Calu3 (cell line): ENCODE results near the gene SECISBP2. TPM values are rescaled to one million over a fixed set of nuclear protein-coding genes. Genes with fewer than 3 reads are reported as not detected.

Experiments used
- BruUV-seq: library from RNA; stranded (reverse); fragments of 400-500 nt; replicated peaks from 2 replicates; lab custom pipeline; 2021; lab: Mats Ljungman, UMichigan
- CTCF ChIA-PET: fragments of 300-600 bp; sonication (Branson Sonifier 250); formaldehyde crosslinking; loops from one replicate; lab custom pipeline; 2022; ENCODE audit warnings: antibody characterized with exemption; lab: Charles Lee
- DNase-seq: peaks from one replicate; pipeline ENCODE4 v3.0.0; 2022
- H3K27ac Mint-ChIP-seq: one replicate; pipeline ENCODE4 v1.8.0; 2022; ENCODE audit warnings: mixed read lengths; ENCODE audit not compliant: unreplicated experiment
- H3K27me3 Mint-ChIP-seq: one replicate; pipeline ENCODE4 v1.8.0; 2022; ENCODE audit warnings: mixed read lengths; ENCODE audit not compliant: unreplicated experiment
- H3K36me3 Mint-ChIP-seq: one replicate; pipeline ENCODE4 v1.8.0; 2022; ENCODE audit warnings: mild to moderate bottlenecking, moderate library complexity, mixed read lengths; ENCODE audit not compliant: insufficient read depth, unreplicated experiment
- H3K4me1 Mint-ChIP-seq: one replicate; pipeline ENCODE4 v1.8.0; 2022; ENCODE audit warnings: mild to moderate bottlenecking, low read depth, mixed read lengths; ENCODE audit not compliant: unreplicated experiment
- H3K4me3 Mint-ChIP-seq: one replicate; pipeline ENCODE4 v1.8.0; 2022; ENCODE audit warnings: mild to moderate bottlenecking, low read depth, moderate library complexity, mixed read lengths; ENCODE audit not compliant: unreplicated experiment
- H3K9me3 Mint-ChIP-seq: one replicate; pipeline ENCODE4 v1.8.0; 2022; ENCODE audit warnings: low read depth, mixed read lengths; ENCODE audit not compliant: unreplicated experiment
- CTCF ChIP-seq: fragments of 200-600 bp; IDR thresholded peaks from one replicate; pipeline ENCODE4 v1.8.0; 2022; ENCODE audit warnings: antibody characterized with exemption; ENCODE audit not compliant: unreplicated experiment
- intact Hi-C: fragments of 100-400 bp; cut with micrococcal nuclease; formaldehyde crosslinking; loops from one replicate; pipeline ENCODE4 v1.10.0; 2022; ENCODE audit not compliant: unreplicated experiment
- total RNA-seq: library from RNA; stranded (reverse); gene quantifications from 2 replicates; pipeline ENCODE4 v1.2.3, GENCODE V29; 2022

Gene SECISBP2
- total RNA-seq, 1 experiment from 2014 or later = 27.8 TPM

- TF ChIP-seq CTCF = no peak
- DNase-seq = no peak
- H3K4me3 Mint-ChIP-seq = no peak overlapping the region
- no peaks in the 10 kb centered on the region for H3K9me3 Mint-ChIP-seq
- intact Hi-C loops = no loop called here
- H3K27me3 Mint-ChIP-seq = no peaks in the 10 kb centered on the region
- BruUV-seq = no TSS peak
- no peak overlapping the region for H3K27ac Mint-ChIP-seq
- CTCF ChIA-PET = interaction anchor here (0.5 kb wide), 1 partner anchor 62 kb away, joined by 3 read pairs; no protein-coding TSS in a partner anchor
- no peaks in the 10 kb centered on the region for H3K36me3 Mint-ChIP-seq
- no peaks in the 10 kb centered on the region for H3K4me1 Mint-ChIP-seq
These were observed 64.0 kb downstream of the SECISBP2 start for GRCh38 chr9:89382026-89382986.

GRCh38 chr9:89383030-89383720 is 64.9 kb downstream of the SECISBP2 start:
- Mint-ChIP-seq H3K27ac (no peak overlapping the region), H3K36me3 (no peaks in the 10 kb centered on the region), H3K4me3 (no peak overlapping the region), H3K4me1 (no peaks in the 10 kb centered on the region), H3K27me3 (no peaks in the 10 kb centered on the region), H3K9me3 (no peaks in the 10 kb centered on the region)
- CTCF ChIA-PET = interaction anchor here (0.5 kb wide), 1 partner anchor 61 kb away, joined by 3 read pairs; no protein-coding TSS in a partner anchor
- BruUV-seq = no TSS peak
- intact Hi-C loops = no loop called here
- DNase-seq = no peak
- TF ChIP-seq CTCF = no peak

GRCh38 chr9:89383721-89384300 is 65.5 kb downstream of the SECISBP2 start:
- Mint-ChIP-seq H3K27ac (no peak overlapping the region), H3K9me3 (no peaks in the 10 kb centered on the region), H3K4me1 (no peaks in the 10 kb centered on the region), H3K36me3 (no peaks in the 10 kb centered on the region), H3K4me3 (no peak overlapping the region), H3K27me3 (no peaks in the 10 kb centered on the region)
- CTCF ChIA-PET = no interaction called here
- no peak for DNase-seq
- BruUV-seq = no TSS peak
- TF ChIP-seq CTCF = no peak
- intact Hi-C loops = no loop called here

GRCh38 chr9:89384783-89385182 is 66.5 kb downstream of the SECISBP2 start:
- no peak for DNase-seq
- no peaks in the 10 kb centered on the region for H3K36me3 Mint-ChIP-seq
- no peak overlapping the region for H3K4me3 Mint-ChIP-seq
- no peak overlapping the region for H3K27ac Mint-ChIP-seq
- TF ChIP-seq CTCF = no peak
- CTCF ChIA-PET = no interaction called here
- H3K27me3 Mint-ChIP-seq = no peaks in the 10 kb centered on the region
- no TSS peak for BruUV-seq
- intact Hi-C loops = no loop called here
- H3K4me1 Mint-ChIP-seq = no peaks in the 10 kb centered on the region
- no peaks in the 10 kb centered on the region for H3K9me3 Mint-ChIP-seq
